OCI-LY1 (cell line): ENCODE results near the gene HBB.

ENCODE experiments used
- EZH2 ChIP-seq: fragments of 200-600 bp; sonication (generic), shearing (Covaris generic); IDR thresholded peaks from 2 replicates; pipeline ENCODE4 v1.8.0; 2017; ENCODE audit warnings: borderline replicate concordance, mixed run types, mild to moderate bottlenecking, antibody characterized with exemption, low read length, moderate library complexity, mixed read lengths
- TF ChIP-seq, protein P1 (sequence below): fragments of 200-600 bp; sonication (generic), shearing (Covaris generic); IDR thresholded peaks from 2 replicates; pipeline ENCODE4 v1.5.1; 2017; ENCODE audit warnings: mild to moderate bottlenecking, antibody characterized with exemption, low read length, moderate library complexity, mixed read lengths

DNA sequence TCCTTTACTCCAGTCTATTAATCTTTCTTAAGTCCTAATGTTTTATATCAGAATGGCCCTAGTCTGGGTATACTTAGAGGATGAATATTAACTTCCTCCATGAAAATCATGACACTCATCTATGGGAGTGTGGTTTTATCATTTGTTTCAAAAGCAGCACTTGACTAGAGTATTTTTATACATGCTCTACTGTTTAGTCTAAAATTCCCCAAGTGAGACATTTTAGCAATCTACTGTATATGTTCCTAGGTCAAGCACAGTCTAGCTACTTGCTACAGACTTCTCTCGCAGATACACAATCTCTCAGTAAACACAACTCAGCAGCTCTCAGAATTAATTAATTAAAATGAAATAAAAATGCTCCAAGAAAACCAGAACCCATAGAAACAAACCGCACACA lies 2.9 kb upstream of the HBB start:
- TF ChIP-seq, protein P1, sequence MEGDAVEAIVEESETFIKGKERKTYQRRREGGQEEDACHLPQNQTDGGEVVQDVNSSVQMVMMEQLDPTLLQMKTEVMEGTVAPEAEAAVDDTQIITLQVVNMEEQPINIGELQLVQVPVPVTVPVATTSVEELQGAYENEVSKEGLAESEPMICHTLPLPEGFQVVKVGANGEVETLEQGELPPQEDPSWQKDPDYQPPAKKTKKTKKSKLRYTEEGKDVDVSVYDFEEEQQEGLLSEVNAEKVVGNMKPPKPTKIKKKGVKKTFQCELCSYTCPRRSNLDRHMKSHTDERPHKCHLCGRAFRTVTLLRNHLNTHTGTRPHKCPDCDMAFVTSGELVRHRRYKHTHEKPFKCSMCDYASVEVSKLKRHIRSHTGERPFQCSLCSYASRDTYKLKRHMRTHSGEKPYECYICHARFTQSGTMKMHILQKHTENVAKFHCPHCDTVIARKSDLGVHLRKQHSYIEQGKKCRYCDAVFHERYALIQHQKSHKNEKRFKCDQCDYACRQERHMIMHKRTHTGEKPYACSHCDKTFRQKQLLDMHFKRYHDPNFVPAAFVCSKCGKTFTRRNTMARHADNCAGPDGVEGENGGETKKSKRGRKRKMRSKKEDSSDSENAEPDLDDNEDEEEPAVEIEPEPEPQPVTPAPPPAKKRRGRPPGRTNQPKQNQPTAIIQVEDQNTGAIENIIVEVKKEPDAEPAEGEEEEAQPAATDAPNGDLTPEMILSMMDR = no peak
- TF ChIP-seq EZH2 = no peak
